AG08396 (cell line): ENCODE results near the gene CRYZ.
"Not testable (repeated sequence)": the region's sequence is repeated elsewhere in the genome, so short reads cannot be mapped to it uniquely, and the experiment has no call there.

Source experiments
- DNase-seq: peaks from one replicate; pipeline ENCODE4 v3.0.0; 2012; ENCODE audit warnings: low spot score, mixed read lengths

Gene CRYZ

DNA sequence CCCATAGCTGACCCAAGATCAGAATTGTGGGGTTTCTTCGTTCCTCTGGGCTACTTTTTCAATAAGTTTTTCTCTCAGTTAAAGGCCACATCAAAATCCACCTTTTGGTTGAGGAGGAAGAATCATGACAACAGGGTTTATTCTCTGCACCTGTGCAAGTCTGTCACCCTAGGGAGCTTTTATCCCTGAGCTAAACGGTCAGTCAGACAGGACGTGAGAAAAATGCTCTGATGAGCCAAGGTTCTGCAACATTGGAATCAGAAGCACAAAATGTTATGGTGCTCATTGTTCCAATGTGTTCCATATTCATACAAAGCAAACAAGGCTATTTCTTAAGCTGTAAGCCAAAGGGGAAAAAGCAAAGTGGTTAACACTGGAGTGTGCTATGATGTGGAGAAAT lies 51.8 kb downstream of the CRYZ start:
- DNase-seq = no peak

GRCh38 chr1:74679811-74680210 lies 53.0 kb downstream of the CRYZ start:
- DNase-seq = no peak

- DNase-seq = no peak
Measured at GRCh38 chr1:74677926-74678325, 54.9 kb downstream of the CRYZ start.

DNA sequence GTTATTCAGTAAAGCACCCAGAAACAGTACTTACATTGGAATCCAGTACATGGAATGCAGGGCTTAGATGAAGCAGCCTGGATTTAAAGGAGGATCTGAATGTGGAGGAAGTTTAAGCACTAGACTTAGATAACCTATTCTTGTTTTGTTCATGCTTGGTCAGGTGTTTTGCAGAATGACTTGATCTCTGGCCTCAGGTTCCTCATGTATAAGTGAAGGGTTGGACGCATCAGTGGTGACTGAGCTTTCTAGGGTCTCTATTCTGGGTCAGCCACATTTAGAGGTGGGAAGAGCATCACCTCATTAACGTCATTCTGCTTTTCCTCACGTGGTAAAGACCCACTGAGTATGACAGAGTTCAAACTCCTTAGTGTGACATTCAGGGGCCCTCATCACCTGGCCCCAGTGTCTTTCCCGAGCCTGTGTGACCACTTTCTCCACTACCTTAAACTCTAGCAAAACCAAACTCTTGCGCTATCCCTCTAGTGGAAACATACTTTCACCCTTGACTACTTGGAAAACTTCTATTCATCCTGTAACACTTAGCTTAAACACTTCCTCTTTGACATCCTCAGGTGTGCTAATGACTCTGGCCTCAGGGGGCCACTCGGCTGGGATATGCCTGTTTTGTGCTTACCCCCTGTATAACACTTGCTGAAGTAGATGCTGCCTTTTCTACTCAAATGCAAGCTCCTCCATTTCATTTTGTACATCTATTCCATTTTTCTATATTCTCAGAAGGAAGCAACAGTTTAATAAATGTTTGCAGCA lies 58.4 kb downstream of the CRYZ start:
- no peak for DNase-seq

DNA sequence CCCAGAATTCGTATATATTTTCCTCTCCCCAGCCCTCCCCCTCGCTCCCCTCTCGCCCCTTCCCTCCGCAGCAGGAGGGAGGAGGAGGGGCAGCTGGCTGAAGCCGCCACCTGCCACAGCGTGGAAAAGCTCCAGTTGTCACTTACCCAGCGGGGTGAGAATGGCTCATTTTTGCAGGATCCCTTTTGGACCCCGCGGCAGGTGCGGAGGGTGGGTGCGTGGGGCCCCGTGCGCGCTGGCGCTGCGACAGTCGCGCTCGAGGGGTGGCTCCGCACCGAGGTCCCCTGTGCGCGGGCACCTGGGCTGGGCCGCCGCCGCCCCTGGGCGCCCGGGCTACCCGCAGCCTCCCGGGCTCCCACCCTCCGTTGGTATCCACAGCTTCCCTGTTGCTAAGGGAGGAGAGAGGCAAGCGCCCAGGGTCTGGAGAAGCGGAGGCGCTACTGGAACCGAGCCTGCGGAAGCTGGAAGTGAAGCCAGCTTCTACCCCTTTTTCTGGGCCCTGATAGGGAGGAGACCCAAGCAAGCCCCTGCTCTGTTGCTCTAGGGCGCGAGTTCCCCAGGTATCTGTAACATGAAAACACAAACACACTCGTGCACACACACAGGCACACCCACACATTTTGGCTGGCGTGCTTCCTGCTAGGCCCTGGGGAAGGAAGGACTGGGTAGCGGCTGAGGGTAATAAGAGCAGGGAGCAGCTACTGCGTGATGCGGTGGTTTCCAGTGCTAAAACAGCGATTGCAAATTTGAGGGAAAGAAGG lies 59.3 kb downstream of the CRYZ start, which contains the start of gene ERICH3:
Gene ERICH3, minus strand, starts transcription at position 442 of the 761 bp plus-strand sequence. Its CDS starts 273 bp downstream, at position 169.
- DNase-seq = peak; percentile 16

GRCh38 chr1:74670866-74671265 lies 62.0 kb downstream of the CRYZ start:
- DNase-seq = not testable (repeated sequence)
